ENCODE data around the gene ELOVL5.

DNA sequence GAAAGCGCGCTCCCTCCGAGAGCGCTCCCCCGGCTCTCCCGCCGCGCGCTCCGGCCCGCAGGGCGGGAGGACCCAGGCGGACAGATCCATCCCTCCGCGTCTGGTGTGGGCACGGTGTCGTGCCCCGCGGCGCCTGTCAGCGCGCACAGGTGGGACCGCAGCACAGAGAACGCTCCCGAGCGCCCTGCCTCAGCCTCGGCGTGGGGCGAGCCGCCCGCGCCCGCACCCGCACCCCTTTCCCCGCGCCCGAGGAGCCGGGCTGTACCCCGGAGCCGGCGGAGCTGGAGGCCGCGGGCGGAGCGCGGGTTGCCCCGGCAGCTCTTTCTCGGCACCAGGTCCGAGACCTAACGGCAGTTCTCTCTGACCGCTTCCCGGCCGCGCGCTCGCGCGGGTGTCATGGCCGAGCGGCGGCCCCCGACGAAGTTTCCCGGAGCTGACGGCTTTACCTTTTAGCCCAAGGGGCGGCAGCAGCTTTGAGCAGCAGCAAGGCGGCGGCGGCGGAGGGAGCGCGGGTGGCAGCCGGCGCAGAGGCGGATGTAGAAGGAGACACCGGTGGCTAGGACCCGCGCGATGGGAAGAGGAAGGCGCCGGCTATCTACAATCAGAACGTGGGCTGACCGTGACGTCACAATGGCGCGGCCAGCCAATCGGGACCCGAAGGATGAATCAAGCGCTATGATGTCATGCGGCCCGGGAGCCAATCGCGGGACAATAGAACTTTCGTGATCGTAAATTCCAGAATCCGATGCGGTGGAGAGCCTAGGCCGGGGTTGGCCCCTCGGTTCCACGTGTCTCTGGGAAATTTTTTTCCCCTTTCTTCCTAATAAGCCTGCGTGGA, at the start of gene ELOVL5:
- TF ChIP-seq POLR2A (IDR thresholded peaks at IDR 0.05): peak; percentile 84 to 93
- TF ChIP-seq, protein P1, sequence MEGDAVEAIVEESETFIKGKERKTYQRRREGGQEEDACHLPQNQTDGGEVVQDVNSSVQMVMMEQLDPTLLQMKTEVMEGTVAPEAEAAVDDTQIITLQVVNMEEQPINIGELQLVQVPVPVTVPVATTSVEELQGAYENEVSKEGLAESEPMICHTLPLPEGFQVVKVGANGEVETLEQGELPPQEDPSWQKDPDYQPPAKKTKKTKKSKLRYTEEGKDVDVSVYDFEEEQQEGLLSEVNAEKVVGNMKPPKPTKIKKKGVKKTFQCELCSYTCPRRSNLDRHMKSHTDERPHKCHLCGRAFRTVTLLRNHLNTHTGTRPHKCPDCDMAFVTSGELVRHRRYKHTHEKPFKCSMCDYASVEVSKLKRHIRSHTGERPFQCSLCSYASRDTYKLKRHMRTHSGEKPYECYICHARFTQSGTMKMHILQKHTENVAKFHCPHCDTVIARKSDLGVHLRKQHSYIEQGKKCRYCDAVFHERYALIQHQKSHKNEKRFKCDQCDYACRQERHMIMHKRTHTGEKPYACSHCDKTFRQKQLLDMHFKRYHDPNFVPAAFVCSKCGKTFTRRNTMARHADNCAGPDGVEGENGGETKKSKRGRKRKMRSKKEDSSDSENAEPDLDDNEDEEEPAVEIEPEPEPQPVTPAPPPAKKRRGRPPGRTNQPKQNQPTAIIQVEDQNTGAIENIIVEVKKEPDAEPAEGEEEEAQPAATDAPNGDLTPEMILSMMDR (IDR thresholded peaks at IDR 0.05): peak in 2 of 6 experiments; percentile 6 to 21

Measured in adrenal gland (tissue), 5 donors.